Measurements from ENCODE around the gene ERVW-1.
"Not testable (repeated sequence)": the region's sequence is repeated elsewhere in the genome, so short reads cannot be mapped to it uniquely, and the experiment has no call there.

The ERVW-1 gene, protein sequence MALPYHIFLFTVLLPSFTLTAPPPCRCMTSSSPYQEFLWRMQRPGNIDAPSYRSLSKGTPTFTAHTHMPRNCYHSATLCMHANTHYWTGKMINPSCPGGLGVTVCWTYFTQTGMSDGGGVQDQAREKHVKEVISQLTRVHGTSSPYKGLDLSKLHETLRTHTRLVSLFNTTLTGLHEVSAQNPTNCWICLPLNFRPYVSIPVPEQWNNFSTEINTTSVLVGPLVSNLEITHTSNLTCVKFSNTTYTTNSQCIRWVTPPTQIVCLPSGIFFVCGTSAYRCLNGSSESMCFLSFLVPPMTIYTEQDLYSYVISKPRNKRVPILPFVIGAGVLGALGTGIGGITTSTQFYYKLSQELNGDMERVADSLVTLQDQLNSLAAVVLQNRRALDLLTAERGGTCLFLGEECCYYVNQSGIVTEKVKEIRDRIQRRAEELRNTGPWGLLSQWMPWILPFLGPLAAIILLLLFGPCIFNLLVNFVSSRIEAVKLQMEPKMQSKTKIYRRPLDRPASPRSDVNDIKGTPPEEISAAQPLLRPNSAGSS

DNA sequence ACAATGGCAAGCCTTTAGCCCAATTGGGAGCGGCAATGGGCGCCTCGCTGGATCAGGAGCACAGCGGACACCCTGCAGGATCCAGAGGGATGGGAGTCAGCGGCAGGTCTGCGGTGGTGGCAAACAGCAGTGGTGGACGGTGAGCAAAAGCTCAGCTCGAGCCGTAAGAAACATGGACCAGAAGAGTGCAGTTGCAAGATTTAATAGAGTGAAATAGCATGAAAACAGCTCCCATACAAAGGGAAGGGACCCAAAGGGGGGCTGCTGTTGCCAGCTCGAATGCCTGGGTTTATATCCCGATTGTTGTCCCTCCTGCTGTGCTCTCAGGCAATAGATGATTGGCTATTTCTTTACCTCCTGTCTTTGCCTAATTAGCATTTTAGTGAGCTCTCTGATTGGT is at the start of gene ERVW-1:
ERVW-1 (minus strand) TSS at position 266 of the 400 bp plus-strand sequence. CDS start 7,565 bp downstream, outside the sequence.
- not testable (repeated sequence) for DNase-seq

DNA sequence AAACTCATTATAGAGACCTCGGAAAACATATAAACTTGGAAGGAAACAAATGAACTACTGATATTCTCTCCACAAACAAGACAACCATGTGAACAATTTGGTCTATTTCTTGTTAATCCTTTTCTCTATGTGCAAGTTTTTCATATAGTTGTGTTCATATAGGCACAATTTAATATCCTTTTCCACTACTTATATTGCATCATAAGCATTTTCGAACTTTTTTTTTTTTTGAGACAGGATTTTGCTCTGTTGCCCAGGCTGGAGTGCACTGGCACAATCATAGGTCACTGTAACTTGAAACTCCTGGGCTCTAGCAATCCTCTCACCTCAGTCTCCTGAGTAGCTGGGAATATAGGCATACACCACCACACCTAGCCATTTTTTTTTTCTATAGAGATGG is 45.4 kb upstream of the ERVW-1 start:
- DNase-seq: no peak

DNA sequence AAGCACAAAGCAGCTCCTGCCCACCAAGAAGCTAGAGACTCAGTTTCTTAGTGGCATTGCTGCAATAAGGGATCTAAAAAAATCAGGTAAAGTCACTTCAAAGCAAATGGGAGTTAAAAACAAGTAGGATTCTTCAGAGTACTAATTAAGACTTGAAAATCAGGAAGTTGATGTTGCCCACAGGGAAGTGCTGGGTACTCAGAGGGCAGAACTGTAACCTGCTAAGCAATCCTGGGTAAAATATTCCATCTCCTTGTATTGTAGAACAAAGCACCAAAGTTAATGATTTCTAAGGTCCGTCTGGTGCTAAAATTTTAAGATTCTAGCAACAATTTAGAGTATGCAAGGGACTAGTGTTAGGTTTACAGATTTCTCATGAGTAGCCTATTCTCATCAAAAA is 42.3 kb upstream of the ERVW-1 start:
- DNase-seq: no peak

DNA sequence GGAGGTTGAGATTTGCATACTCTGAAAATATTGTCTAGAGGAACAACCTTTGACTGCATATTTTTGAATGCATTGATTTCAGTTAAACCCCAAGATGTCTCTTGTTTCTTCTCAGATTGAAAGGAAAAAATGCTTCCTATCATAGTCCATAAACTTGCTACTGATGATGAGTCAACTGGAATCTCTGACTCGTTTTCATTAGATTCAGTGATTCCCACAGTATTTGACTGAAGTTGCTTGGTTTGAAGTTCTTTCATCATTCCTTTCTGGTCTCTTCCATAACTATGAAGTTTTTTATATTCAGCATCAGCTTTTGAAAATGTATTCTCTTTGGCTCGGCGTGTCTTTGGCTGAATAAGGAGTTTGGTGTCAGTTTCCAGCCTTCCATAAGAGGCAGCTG is 39.9 kb upstream of the ERVW-1 start:
- DNase-seq: no peak

DNA sequence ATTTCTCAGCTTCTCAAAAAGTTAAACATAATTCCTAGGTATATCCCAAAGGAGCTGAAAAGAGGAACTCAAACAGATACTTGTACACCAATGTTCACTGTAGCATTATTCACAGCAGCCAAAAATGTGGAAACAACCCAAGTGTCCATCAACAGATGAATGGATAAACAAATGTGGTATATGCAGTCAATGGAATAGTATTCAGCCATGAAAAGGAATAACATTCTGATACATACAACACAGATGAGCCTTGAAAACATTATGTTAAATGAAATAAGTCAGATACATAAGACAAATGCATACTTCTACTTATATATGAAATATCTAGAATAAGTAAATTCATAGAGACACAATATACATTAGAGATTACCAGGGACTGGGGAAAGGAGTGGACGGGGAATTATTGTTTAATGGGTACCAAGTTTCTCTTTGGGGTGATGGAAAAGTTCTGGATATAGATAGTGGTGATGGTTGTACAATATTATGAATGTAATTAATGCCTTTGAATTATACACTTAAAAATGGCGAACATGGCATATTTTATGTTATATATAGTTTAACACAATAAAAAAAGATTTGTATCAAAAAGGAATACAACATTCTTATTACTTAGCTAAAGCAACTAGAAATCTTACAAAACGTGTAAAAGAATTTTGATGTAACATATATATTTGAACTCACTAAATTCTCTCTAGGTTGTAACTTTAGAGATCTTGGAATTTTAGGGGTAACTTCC is 35.6 kb upstream of the ERVW-1 start:
- DNase-seq: no peak

DNA sequence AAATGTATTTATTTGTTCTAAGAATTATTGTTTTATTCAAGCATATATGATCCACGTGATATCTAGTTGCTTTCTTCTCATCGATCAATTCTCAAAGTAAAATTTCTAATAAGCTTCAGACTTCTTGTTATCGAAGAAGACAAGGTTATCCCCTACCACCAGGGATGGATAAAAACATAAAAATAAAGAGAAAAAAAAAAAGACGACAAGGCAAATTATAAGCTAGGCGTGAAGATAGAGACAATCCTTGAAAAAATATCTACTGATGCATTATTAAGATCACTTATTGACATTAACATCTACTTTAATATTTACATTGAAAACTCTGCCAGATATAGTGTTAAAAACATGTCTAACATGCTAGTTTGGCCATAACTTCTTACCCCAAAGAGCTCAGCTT is 31.2 kb upstream of the ERVW-1 start:
- DNase-seq: no peak

DNA sequence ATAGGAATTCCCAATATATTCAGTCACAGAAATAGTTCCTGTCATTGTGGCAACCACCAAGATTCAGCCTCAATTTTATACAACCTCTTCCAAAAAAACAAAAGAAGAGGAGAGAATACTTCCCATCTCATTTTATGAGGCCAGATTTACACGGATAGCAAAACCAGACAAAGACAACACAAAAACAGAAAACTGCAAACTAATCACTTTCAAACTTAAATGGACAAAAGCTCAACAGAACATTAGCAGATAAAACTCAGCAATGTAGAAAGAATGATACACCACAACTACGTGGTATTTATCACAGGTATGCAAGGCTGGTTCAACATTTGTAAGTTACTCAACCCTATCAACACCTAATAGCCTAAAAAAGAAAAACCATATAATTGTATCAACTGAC is 28.6 kb upstream of the ERVW-1 start:
- DNase-seq: no peak

DNA sequence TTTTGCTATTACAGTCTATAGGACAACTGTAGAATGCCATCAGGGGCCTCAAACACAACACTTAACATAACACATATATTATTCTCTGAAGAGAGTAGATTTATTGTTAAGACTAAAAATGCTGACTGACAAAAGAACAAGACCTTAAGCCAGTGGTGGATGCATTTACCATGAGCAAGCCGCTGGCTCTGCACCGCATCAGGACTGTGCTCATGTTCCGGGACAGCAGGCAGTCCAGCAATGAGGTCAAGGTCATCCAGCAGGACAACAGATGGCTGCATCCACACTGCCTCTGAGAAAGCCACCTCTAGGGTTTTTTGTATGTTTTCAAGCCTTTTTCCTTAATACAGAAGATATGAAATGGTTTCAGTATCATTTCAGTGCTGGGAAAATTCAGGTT is 26.8 kb upstream of the ERVW-1 start:
- no peak for DNase-seq

DNA sequence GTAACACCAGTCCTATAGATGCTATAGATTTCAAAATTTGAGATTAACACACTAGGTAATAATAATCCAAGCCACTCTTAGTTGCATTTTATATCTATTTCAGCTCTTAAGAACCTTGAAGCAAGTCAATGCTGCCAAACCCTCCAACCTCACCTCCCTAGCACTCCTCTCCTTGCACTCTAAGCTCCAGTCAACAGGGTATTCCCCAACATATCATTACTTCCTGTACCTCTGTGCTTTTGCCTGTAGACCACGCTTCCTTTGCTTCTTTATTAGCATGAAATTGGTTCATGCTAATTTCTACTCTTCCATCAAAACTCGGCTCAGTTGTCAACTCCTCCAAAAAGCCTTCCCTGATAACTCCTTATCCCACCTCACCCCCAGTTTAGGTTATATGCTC is 26.0 kb upstream of the ERVW-1 start:
- no peak for DNase-seq

DNA sequence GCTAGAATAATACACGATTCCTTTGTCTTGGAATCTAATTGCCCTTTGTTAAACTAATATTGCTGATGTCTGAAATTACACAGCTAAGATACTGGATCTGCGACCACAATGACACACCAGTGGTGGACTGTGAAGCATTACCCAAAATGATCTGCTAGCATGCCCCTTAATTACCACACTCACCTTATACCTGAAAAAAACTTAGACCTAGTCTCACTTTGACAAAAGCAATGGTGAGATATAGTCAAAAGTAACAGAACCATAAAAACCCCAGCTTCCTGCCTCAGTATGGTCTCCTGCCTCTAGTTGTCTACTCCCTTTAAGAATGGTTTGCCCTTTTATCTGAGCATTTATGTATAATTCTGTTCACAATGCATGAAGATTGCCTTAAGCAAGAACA is 20.8 kb upstream of the ERVW-1 start:
- no peak for DNase-seq

DNA sequence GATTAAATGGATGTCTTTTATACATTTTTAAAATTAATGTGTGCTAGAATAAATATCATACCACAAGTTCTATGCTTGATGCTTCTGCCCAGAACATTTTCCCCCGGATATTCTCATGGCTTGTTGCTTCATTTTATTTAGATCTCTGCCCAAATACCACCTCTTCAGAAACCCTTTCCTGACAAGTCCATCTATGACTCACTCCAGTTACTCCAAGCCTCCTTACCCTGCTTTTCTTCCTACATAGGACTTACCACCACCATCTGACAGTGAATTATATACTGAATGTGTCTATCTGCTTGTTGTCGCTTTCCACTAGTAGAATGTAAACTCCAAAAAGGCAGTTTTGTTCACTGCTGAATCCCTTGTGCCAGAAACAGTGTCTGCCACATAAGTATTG is 19.1 kb upstream of the ERVW-1 start:
- no peak for DNase-seq

DNA sequence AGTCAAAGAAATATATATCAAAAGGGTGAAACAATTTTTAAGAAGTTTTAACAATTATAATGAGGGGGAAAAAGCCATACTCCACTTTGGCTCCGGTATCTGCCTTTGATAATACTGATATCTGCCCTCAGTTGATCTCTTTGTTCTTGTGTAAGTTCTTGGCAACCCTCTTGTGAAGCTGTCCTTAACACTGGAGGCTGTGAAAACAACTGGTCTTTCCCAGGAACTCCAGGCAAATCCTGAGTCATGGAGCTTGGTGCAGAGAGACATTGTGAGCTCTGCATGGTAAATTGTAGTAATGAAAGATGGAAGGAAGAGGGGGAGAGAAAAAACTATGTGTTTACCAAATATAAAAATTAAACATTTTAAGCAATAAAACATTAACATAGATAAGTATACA is 11.9 kb upstream of the ERVW-1 start:
- DNase-seq: no peak

DNA sequence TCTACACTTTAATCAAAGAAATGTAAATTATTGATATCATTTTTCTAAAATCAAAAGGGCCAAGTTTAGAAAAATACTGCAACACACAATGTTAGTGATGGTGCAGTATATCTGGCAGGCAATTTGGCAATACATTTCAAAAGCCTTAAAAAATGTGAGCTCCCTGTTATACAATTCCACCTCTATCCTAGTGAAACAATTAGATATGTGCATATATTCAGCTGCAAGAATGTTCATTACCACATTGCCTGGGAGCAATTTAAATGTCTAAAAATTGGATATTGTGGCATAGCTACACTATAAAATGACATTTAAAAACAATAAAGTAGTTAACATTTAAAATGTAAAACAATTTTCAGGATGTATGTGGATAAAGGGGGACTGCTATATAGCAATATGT is 10.1 kb upstream of the ERVW-1 start:
- DNase-seq: no peak

DNA sequence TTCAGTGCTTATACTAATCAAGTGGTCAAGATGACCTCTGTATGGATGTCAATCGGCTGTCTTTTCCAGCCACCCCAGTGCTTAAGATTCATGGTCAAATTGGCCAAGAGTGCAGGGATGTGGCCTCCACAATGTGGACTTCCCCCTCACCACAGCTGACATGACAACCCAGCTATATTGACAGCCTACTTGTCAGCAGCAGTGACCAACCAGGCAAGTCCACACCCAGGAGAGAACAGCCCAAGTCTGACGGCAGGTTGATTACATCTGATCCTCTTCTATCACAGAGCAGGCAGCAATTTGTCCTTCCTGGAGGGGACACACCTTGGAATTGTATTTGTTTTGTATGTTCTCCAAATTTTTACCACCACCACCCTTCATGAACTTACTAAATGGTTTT is 8.2 kb upstream of the ERVW-1 start:
- DNase-seq: no peak

DNA sequence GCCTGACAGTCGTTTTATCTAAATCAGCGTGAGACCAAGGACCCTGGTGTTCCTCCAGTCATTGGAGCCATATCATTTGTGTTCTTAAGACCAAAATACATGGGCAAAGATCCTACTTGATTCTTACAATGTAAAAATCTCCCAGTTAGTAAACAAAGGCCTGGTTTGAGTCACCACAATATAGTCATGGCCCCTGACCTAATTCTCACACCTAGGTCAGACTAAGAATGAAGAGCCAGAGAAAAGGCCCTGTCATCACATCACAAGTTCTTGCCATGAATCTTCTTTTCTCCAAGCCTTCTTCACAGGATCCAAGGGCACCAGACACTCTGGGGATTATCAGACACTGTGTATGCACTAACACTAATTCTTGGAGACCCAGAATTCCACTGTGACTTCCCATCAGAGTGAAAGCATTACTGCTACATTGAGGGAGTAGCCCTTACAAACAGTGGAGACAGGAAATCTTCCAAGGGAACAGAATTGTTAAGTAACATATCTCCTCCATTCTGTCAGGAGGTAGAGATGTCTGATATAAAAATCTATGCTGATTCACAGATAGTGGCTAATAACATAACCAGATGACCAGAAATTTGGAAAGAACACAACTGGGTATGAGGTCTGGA is 7.6 kb upstream of the ERVW-1 start:
- no peak for DNase-seq

DNA sequence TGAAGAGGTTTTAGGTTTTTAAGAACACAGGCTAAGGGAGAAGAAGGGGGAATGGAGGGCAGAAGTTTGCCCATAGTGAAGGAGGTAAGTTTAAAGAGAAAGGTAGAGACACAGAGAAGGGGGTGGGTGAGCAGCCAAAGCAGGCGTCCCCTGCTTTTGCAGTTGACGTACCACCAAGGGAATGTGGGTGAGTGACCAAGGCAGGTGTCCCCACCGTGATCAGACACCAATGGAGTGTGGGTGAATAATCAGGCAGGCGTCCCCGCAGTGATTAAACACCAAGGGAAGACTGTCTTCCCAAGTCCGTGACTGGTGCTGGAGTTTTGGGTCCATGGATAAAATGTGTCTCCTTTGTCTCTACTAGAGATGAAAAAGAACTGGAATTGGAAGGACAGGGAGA is 6.5 kb upstream of the ERVW-1 start:
- DNase-seq: not testable (repeated sequence)

DNA sequence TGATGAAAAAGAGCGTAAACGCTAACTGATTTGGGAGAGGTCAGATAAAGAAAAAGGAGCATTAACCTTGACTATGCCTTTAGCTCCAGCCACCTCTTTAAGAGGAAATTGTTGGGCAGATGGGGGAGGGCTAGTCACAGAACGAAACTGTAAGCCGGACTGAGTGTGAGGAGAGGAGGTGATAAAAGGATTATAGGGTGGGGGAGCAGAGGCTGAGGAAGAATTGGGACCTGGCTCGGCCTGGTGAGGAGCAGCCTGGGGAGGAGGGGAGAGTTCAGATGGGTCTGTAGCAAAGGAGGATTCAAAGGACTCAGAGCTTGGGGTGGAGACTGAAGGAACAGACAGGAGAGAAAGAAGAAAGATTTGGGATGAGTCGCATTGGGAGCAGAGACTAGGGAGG is 5.9 kb upstream of the ERVW-1 start:
- DNase-seq: not testable (repeated sequence)

DNA sequence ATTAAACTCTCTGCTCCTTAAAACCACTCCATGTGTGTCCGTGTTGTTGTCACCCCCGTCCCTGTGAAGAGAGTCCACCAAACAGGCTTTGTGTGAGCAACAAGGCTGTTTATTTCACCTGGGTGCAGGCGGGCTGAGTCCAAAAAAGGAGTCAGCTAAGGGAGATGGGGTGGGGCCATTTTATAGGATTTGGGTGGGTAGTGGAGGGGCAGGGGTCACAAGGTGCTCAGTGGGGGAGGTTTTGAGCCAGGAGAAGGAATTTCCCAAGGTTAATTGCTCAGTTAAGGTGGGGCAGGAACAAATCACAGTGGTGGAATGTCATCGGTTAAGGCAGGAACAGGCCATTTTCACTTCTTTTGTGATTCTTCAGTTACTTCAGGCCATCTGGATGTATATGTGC is 1.4 kb upstream of the ERVW-1 start:
- DNase-seq: not testable (repeated sequence)

DNA sequence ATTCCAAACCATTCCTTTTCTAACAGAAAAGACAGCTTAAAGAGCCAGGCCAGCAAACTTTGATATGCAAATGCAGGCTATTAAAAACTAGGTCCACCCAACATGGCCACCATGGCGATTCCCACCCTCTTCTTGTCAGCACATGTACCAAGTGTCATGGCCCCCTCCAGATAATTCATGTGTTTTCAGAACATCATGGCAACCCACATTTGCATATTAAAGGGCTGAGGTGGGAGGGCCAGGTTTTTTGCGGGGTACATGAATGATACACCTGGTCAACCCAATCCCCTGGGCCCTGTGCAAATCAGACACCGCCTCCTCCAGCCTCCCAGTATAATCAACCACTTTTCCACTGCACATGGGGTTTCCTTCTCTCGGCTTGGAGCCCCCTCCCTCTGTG is 965 bp upstream of the ERVW-1 start:
- no peak for DNase-seq

DNA sequence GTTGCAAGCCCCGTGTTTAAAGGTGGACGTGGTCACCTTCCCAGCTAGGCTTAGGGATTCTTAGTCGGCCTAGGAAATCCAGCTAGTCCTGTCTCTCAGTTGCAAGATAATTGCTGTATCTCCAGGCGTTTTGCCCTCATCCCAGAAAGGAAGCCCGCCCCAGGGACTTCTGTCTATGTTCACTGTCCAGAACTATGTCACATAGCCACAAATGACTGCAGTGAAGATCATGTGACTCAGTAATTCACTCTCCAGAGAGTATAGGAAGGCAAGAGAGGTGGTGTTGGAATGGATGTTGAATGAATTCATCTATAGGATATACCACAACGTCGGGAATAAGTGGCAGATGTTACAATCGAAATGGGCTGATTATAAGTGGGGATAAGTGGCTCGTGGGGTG is 349 bp upstream of the ERVW-1 start:
- no peak for DNase-seq

DNA sequence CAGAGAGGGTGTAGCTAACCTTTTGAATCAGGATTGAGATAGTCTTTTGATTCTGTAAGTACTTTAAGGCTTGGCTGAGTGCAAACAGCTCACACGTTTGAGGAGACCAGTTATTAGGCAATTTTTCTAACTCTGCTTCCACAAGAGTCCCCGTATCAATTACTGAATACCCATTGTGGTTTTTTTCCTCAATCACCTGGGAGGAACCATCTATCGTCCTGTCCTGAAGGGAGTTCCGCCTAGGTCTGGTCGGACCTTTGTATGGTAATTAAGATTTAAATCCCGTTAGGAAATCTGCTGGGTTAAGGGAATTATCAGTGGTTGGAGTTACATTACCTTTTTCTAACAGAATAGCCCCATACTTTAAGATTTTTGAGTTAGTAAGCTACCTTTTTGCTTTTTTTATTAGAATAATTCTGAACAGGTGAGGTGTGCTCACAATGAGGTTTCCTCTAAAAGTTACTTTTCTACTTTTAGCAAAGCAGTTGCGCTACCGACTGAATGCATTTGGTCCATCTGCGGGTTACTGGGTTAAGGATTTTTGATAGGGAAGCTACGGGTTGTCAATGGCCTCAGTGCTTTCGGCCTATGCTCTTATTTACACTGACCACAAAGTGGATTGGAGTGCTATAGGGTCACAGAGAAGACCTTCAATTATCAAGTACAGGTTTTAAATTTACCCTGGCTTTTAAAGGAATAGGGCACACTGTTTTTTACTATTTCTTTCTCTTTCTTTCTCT is 1.7 kb downstream of the ERVW-1 start:
- not testable (repeated sequence) for DNase-seq

DNA sequence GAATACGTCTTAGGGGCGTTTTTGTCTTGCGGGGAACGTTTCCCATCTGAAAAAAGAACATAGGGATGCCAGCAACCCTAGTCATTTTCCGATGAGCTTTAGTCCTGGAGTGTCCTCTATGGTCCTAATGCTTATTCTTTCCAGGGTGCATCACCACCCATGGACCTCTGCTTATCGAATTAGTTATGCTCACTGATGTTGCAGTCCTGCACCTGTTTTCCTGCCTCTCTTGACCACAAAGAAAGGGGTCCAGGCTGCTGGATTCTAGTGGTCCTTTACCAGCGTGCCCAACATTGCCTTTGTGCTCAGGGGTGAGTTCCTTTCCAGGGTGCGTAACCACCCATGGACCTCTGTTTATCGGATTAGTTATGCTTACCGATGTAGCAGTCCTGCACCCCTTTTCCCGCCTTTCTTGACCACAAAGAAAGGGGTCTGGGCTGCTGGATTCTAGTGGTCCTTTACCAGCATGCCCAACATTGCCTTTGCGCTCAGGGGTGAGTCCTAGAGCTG is 2.4 kb downstream of the ERVW-1 start:
- DNase-seq: not testable (repeated sequence)

DNA sequence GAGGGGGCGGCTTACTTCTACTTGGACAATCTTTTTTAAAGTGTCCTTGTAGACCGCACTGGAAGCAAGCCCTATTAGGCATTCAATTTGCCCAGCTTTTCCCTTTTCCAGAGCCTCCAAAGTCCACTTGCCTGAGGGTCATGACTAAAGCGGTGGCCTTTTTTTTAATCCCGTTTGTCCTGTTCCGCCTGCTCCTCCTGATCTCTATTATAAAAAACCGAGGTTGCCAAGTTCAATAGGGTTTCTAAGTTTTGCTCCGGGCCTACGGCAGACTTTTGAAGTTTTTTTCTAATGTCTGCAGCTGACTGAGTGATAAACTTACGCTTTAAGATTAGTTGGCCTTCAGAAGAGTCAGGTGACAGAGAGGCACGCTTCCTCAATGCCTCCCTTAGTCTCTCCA is 3.8 kb downstream of the ERVW-1 start:
- DNase-seq: not testable (repeated sequence)

All from NCI-H1417 (cell line).